Central memory CD8-positive, alpha-beta T cell (primary cell): Measurements from ENCODE around the gene HOXA3.

Source experiments
- ATAC-seq: fragments of 150-1000 bp; cut with Tn5 transposase; replicated peaks from 2 replicates; pipeline ENCODE4 v1.10.0; 2022; ENCODE audit warnings: mild to moderate bottlenecking, moderate FRiP score, moderate number of reproducible peaks; ENCODE audit not compliant: poor library complexity, severe bottlenecking; ENCODE audit errors: extremely low read depth
- DNase-seq, 2 donors: peaks; one replicate each; pipeline ENCODE4 v3.0.0; 2021; ENCODE audit warnings: low spot score in 2 of 2
- H3K27ac Mint-ChIP-seq: one replicate; pipeline ENCODE4 v1.8.0; 2022; ENCODE audit warnings: low read depth, mild to moderate bottlenecking, moderate library complexity, mixed read lengths
- H3K27me3 Mint-ChIP-seq: one replicate; pipeline ENCODE4 v1.8.0; 2022; ENCODE audit warnings: mixed read lengths
- H3K36me3 Mint-ChIP-seq: one replicate; pipeline ENCODE4 v1.8.0; 2022; ENCODE audit warnings: mild to moderate bottlenecking, moderate library complexity, mixed read lengths; ENCODE audit not compliant: insufficient read depth
- H3K4me1 Mint-ChIP-seq: one replicate; pipeline ENCODE4 v1.8.0; 2022; ENCODE audit warnings: mixed read lengths
- H3K4me3 Mint-ChIP-seq: one replicate; pipeline ENCODE4 v1.8.0; 2022; ENCODE audit warnings: mild to moderate bottlenecking, moderate library complexity, mixed read lengths
- H3K9me3 Mint-ChIP-seq: one replicate; pipeline ENCODE4 v1.8.0; 2022; ENCODE audit warnings: mixed read lengths

HOXA3 gene

GRCh38 chr7:27131390-27131819, 21.0 kb downstream of the HOXA3 start:
- Mint-ChIP-seq H3K9me3 (no peaks in the 10 kb centered on the region), H3K27ac (no peak overlapping the region), H3K4me1 (no peaks in the 10 kb centered on the region), H3K4me3 (peak overlapping the region; percentile 44), H3K36me3 (no peaks in the 10 kb centered on the region), H3K27me3 (peaks cover 68% of the 10 kb centered on the region)
- ATAC-seq (no peak), DNase-seq (no peak)

DNA sequence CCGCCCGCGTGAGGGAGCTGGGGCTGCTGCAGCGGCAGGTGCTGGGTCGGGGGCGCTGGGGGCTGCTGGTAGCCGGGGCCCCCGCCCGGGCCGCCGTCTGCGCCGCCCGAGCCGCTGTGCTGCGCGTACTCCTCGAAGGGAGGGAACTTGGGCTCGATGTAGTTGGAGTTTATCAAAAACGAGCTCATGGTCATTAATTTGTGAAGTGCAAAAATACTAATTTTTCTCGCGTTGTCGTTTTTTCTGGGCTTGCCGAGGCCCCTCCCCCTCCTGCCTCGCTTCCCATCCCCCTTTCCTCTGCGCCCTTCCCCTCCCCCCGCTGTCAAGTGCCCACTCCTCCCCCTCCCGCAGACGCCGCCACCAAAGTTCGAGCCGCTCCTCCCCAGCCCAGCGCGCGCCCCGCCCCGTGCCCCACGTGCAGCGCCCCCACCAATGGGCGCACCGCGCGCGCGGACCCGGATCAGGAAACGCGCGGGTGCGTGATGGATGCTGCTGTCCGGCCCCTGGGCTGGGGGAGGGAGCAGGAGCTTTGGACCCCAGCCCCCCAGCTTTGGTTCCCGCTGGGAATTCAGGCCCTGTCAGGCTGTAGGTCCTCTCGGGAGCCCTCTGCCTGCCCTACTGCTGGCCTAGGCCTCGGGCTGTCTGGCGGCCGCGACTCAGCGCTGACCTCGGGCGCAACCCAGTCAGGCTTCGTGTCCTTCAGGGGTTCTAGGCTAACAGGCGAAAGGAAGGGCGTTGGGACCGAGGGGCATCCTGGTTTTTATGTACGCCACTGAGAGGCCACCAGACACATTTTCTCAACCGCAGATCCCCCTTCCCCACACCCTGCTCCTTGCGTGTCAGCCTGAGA, 21.6 kb downstream of the HOXA3 start, which contains the start of gene HOXA4:
Gene HOXA4 (minus strand): TSS at position 218 of the 850 bp plus-strand sequence. CDS start 24 bp downstream, at position 194.
- Mint-ChIP-seq H3K4me1 (no peaks in the 10 kb centered on the region), H3K27me3 (peaks cover 68% of the 10 kb centered on the region), H3K9me3 (no peaks in the 10 kb centered on the region), H3K27ac (no peak within 1 kb of the TSS), H3K4me3 (peak within 1 kb of the TSS; percentile 44), H3K36me3 (no peaks in the 10 kb centered on the region)
- ATAC-seq (peak; percentile 80), DNase-seq (peak; percentile 44 to 52)

- ATAC-seq (peak; percentile 7), DNase-seq (no peak)
- no peaks in the 10 kb centered on the region for H3K36me3 Mint-ChIP-seq
- peaks cover 68% of the 10 kb centered on the region for H3K27me3 Mint-ChIP-seq
- no peak overlapping the region for H3K4me3 Mint-ChIP-seq
- no peaks in the 10 kb centered on the region for H3K4me1 Mint-ChIP-seq
- no peaks in the 10 kb centered on the region for H3K9me3 Mint-ChIP-seq
- H3K27ac Mint-ChIP-seq = no peak overlapping the region
These were observed 22.4 kb downstream of the HOXA3 start for GRCh38 chr7:27129729-27130539.

DNA sequence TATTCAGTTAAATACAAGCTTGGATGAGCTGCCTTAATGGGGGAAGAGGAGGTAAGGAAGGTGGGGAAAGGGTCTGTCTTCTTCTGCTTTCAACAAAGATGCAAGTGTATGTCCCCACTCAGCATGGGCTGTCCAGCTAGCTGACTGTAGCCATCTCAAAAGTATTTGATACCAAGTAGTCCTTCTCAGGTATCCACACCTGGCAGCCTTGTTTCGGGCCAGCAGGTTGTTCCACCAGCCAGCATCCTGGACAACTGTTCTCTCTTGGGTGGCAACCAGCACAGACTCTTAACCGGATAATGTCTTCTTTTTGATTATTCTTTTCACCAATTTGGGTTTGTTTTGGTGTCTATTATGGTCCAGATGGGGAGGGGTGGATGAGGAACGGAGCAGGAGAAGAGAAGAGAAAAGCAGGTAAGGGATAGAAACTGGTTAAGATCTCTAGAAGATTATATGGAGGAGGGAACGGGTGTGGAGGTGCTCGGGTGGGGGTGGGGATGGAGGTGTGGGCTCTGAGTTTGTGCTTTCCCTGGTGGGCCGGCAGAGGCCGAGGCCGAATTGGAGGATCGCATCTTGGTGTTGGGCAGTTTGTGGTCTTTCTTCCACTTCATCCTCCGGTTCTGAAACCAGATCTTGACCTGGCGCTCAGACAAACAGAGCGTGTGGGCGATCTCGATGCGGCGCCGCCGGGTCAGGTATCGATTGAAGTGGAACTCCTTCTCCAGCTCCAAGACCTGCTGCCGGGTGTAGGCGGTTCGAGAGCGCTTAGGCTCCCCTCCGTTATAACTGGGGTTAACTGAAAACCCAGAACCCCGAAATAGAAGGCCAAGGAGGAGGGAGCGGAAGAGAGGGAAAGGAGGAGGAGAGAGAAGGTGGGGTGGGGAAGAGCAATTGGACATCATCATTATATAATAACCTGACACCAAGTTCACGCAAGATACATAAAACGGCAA, 23.3 kb downstream of the HOXA3 start:
- Mint-ChIP-seq H3K9me3 (no peaks in the 10 kb centered on the region), H3K27me3 (peaks cover 68% of the 10 kb centered on the region)

GRCh38 chr7:27128034-27128433, 24.3 kb downstream of the HOXA3 start:
- H3K27me3 Mint-ChIP-seq = peaks cover 64% of the 10 kb centered on the region
- no peak for ATAC-seq
- no peak overlapping the region for H3K4me3 Mint-ChIP-seq
- H3K36me3 Mint-ChIP-seq = no peaks in the 10 kb centered on the region
- no peak overlapping the region for H3K27ac Mint-ChIP-seq
- H3K9me3 Mint-ChIP-seq = no peaks in the 10 kb centered on the region
- DNase-seq = no peak
- no peaks in the 10 kb centered on the region for H3K4me1 Mint-ChIP-seq

More for the DNA sequence above, 23.3 kb downstream of the HOXA3 start:
- ATAC-seq (no peak), DNase-seq (no peak)
- Mint-ChIP-seq H3K4me1 (no peaks in the 10 kb centered on the region), H3K36me3 (no peaks in the 10 kb centered on the region), H3K27ac (no peak overlapping the region), H3K4me3 (no peak overlapping the region)

DNA sequence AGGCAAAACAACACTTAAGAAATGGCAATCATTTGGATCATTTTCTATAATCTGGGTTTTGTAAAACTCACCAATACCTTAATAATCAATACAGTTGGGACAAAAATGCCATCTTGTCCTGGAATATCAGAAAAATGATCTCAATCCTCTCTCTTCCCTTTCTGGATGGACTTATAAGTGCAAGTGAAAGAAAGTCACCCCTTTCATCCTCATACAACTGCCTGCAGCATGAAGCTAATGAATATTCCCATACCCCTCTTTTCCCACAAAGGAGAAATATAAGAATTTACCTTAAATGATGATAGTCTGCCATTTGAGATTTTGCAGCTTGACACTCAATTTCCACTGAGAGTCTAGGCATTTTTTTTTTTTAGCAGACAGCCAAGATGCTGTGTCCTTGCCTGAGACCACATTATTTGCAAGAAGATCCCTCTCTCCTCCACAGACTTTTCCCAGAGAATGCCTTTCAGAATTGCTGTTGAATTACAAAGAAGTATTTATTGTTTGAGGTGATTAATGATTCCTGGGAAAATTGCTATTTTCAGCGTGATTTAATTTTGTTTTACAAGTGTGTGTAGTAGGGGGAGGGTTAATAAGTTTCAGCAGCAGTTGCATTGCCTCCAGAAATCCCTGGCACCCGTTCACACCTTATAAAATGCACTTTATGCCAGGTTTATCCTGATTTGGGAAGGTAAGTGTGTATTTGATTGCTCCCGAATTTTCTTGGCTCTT, 25.6 kb downstream of the HOXA3 start:
- Mint-ChIP-seq H3K36me3 (no peaks in the 10 kb centered on the region), H3K9me3 (no peaks in the 10 kb centered on the region), H3K4me1 (no peaks in the 10 kb centered on the region), H3K27me3 (peaks cover 60% of the 10 kb centered on the region), H3K27ac (no peak overlapping the region), H3K4me3 (no peak overlapping the region)
- no peak for DNase-seq
- no peak for ATAC-seq

DNA sequence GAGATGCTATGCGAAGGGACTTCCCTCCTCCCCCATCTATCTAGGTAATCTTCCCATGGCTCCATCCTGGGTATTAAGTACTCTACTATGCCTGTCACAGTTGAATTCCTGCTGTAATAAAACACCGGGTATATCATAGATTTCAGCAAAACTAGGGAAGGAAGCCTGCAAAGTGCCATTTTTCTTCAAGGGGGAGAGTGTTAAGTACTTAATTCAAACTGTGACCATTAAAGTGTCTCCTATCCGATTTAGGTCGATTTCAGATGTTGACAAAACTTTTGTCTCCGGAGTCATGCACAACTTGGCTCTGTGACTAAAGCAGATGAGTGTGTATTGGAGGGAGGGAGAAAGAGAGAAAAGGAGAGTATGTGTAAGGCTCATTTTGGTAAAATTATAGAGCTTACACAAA, 26.4 kb downstream of the HOXA3 start:
- Mint-ChIP-seq H3K4me3 (no peak overlapping the region), H3K4me1 (no peaks in the 10 kb centered on the region), H3K27ac (no peak overlapping the region), H3K27me3 (peaks cover 60% of the 10 kb centered on the region), H3K9me3 (no peaks in the 10 kb centered on the region), H3K36me3 (no peaks in the 10 kb centered on the region)
- DNase-seq (no peak), ATAC-seq (no peak)

GRCh38 chr7:27124902-27125689, 27.3 kb downstream of the HOXA3 start:
- H3K27ac Mint-ChIP-seq = no peak overlapping the region
- no peak overlapping the region for H3K4me3 Mint-ChIP-seq

DNA sequence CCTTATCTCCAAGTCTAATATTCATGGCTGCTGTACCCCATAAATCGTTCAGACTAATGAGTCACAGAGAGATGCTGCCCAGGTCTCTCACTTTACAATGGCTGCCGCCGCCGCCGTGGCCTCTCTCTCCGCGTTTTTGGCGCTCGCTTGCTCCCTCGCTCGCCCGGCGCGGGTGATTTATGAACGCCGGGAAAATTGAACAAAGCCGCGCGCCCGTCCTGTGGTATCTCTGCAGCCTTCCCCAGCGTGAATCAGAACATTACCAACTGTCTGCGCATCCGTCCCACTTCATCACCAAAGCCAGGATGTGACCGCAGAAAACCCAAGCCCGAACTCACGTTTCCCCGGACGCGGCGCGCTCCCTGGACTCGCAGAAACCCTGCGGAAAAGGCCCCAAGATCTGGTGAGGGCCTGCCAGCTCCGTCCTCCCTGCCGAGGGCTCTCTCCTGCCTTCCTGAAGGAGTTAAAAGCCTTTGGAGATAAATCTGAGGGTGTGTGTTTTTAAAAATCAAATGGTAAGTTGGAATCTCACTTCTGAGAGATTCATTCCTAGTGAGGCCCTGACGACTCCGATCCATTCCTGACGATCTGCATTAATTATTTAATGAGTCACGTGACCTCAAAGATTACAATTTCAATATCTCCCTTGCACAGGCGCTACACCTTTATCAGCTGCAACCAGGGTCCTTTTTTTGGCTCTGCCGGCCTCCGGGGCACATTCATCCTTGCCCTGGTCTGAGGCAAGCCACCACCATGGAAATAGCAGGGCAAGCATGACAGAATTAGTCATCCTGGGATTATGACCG, 28.1 kb downstream of the HOXA3 start:
- H3K27me3 Mint-ChIP-seq = peaks cover 58% of the 10 kb centered on the region

More at GRCh38 chr7:27124902-27125689, 27.3 kb downstream of the HOXA3 start:
- Mint-ChIP-seq H3K36me3 (no peaks in the 10 kb centered on the region), H3K4me1 (no peaks in the 10 kb centered on the region), H3K27me3 (peaks cover 60% of the 10 kb centered on the region), H3K9me3 (no peaks in the 10 kb centered on the region)
- no peak for ATAC-seq
- DNase-seq = no peak

DNA sequence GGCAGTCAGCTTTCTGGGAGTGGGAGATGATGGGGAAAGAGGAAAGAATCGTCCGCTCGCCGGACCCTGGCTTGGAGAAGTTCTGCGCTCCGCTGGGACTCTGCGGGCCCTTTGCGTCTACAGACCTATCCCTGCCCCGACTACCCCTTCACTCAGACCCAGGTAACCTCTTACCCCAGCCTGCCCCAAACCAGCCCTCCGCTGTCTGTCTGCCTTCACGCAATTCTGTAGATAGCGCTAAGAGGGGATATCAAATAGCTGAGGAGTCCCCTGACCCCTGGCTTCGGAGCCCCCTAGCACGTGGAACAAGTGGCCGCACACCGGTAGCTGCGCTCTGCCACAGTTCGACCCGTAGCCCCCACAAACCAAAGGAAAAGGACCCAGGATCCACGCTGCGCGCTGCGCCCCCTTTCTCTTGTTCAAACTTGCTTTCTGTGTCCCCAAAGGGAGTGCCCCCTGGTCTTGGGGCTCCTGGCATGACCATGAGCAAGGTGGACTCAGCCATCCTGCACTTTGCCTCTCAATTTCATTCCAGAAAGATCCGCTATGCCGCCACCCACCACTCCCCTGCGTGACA, 28.8 kb downstream of the HOXA3 start:
- Mint-ChIP-seq H3K27ac (no peak overlapping the region), H3K4me3 (no peak overlapping the region), H3K4me1 (no peaks in the 10 kb centered on the region), H3K9me3 (no peaks in the 10 kb centered on the region), H3K36me3 (no peaks in the 10 kb centered on the region), H3K27me3 (peaks cover 51% of the 10 kb centered on the region)
- ATAC-seq = no peak
- DNase-seq = no peak

More for the DNA sequence above, 28.1 kb downstream of the HOXA3 start:
- DNase-seq (no peak), ATAC-seq (no peak)
- H3K4me1 Mint-ChIP-seq = no peaks in the 10 kb centered on the region
- H3K4me3 Mint-ChIP-seq = no peak overlapping the region
- no peaks in the 10 kb centered on the region for H3K9me3 Mint-ChIP-seq
- no peak overlapping the region for H3K27ac Mint-ChIP-seq
- no peaks in the 10 kb centered on the region for H3K36me3 Mint-ChIP-seq
